HepG2 (cell line): ENCODE results near the gene SLC22A4. TPM values are rescaled to one million over a fixed set of nuclear protein-coding genes. Genes with fewer than 3 reads are reported as not detected.

Experiments
- ATF7-NPFF ChIP-seq: sonication (generic); formaldehyde crosslinking; IDR thresholded peaks from 2 replicates; pipeline ENCODE4 v1.8.1; 2023; ENCODE audit warnings: mild to moderate bottlenecking, low read depth, missing genetic modification reagents, moderate library complexity
- BRCA1 ChIP-seq: sonication (generic); formaldehyde crosslinking; IDR thresholded peaks from 2 replicates; pipeline ENCODE4 v1.4.0; 2020; ENCODE audit warnings: missing genetic modification reagents
- HDAC2 ChIP-seq: sonication (generic); formaldehyde crosslinking; IDR thresholded peaks from 2 replicates; pipeline ENCODE4 v1.4.0; 2020; ENCODE audit warnings: missing genetic modification reagents
- HMG20B ChIP-seq: conservative IDR thresholded peaks from 2 replicates; pipeline ENCODE4 v1.6.1; 2016; ENCODE audit warnings: missing genetic modification reagents, missing compliant biosample characterization
- KLF16 ChIP-seq, 2 experiments: sonication (generic) in 1 of 2; formaldehyde crosslinking in 1 of 2; IDR thresholded peaks; 2 replicates each; pipeline versions ENCODE4 v1.6.1 to v1.8.0; 2016 to 2023; ENCODE audit warnings: missing genetic modification reagents in 2 of 2, missing compliant biosample characterization in 1 of 2
- MED8 ChIP-seq: sonication (generic); formaldehyde crosslinking; IDR thresholded peaks from 2 replicates; pipeline ENCODE4 v1.8.1; 2023; ENCODE audit warnings: mild to moderate bottlenecking, missing genetic modification reagents; ENCODE audit not compliant: insufficient replicate concordance
- MIER3 ChIP-seq: IDR thresholded peaks from 2 replicates; pipeline ENCODE4 v1.6.1; 2016; ENCODE audit warnings: missing compliant biosample characterization, borderline replicate concordance
- NAIF1 ChIP-seq: sonication (generic); formaldehyde crosslinking; IDR thresholded peaks from 2 replicates; pipeline ENCODE4 v1.5.0; 2020; ENCODE audit warnings: mild to moderate bottlenecking, missing genetic modification reagents, borderline replicate concordance
- PAWR ChIP-seq: sonication (generic); formaldehyde crosslinking; IDR thresholded peaks from 2 replicates; pipeline ENCODE4 v1.4.0; 2020; ENCODE audit warnings: missing genetic modification reagents, mild to moderate bottlenecking, borderline replicate concordance
- PAX8 ChIP-seq: sonication (generic); formaldehyde crosslinking; IDR thresholded peaks from 2 replicates; pipeline ENCODE4 v1.8.0; 2022; ENCODE audit warnings: mild to moderate bottlenecking, missing genetic modification reagents, borderline replicate concordance
- ZBTB1 ChIP-seq: sonication (generic); formaldehyde crosslinking; IDR thresholded peaks from 2 replicates; pipeline ENCODE4 v1.4.0; 2020; ENCODE audit warnings: missing genetic modification reagents, borderline replicate concordance
- ZNF232 ChIP-seq: sonication (generic); formaldehyde crosslinking; IDR thresholded peaks from 2 replicates; pipeline ENCODE4 v1.4.0; 2020; ENCODE audit warnings: missing genetic modification reagents, borderline replicate concordance
- ZNF3 ChIP-seq: IDR thresholded peaks from 2 replicates; pipeline ENCODE4 v1.7.0; 2017; ENCODE audit warnings: inconsistent platforms
- ZNF749 ChIP-seq: sonication (generic); formaldehyde crosslinking; IDR thresholded peaks from 2 replicates; pipeline ENCODE4 v1.8.0; 2022; ENCODE audit warnings: mild to moderate bottlenecking, missing genetic modification reagents, moderate library complexity, borderline replicate concordance
- ZNF788 ChIP-seq: sonication (generic); formaldehyde crosslinking; IDR thresholded peaks from 2 replicates; pipeline ENCODE4 v1.5.0; 2020; ENCODE audit warnings: mild to moderate bottlenecking, missing genetic modification reagents, borderline replicate concordance
- ZNF792 ChIP-seq: IDR thresholded peaks from 2 replicates; pipeline ENCODE4 v1.6.1; 2016
- ZSCAN31 ChIP-seq: sonication (generic); formaldehyde crosslinking; IDR thresholded peaks from 2 replicates; pipeline ENCODE4 v1.5.0; 2020; ENCODE audit warnings: low read depth, mild to moderate bottlenecking, missing genetic modification reagents
- polyA plus RNA-seq, 8 experiments: library from polyadenylated mRNA; depleted of rRNA in 3 of 8; stranded (reverse) in 7 of 8; unstranded in 1 of 8; fragments of >200 nt; fragmentation: Illumina TruSeq in 4 of 8; extraction: Trizol in 4 of 8; gene quantifications; 2 replicates each; pipeline versions ENCODE4 v1.2.1 to v1.2.3, GENCODE V29; 2011 to 2016; ENCODE audit warnings: low read depth in 4 of 8, missing spikeins in 1 of 8, mixed read lengths in 1 of 8; ENCODE audit not compliant: insufficient read depth in 1 of 8
- total RNA-seq, 5 experiments: library from RNA; depleted of rRNA; stranded (reverse); fragments of >200 nt; fragmentation: Illumina TruSeq; extraction: Trizol; gene quantifications; 2 replicates each; pipeline ENCODE4 v1.2.3, GENCODE V29; 2016; ENCODE audit warnings: low read depth in 1 of 5

The SLC22A4 gene
- total and polyA plus RNA-seq, 2 of the 13 experiments (the other 11 are each of a cell fraction or from before 2014, with no cell fraction given) = 0.33 to 0.62 TPM

GRCh38 chr5:132293992-132294727 lies at the start of gene SLC22A4 (continued):
- TF ChIP-seq HDAC2 (CRISPR knock-in tag) (0 out of 2 replicates have a peak, but pooled peaks have one; percentile 13), ZSCAN31 (peak; percentile 62; the same call in 1 of the 2 replicates), ZNF3 (CRISPR knock-in tag) (no peak), PAX8 (no peak), ZBTB1 (CRISPR knock-in tag) (no peak), MIER3 (CRISPR knock-in tag) (peak; percentile 81; the same call in 1 of the 2 replicates), BRCA1 (CRISPR knock-in tag) (0 out of 2 replicates have a peak, but pooled peaks have one; percentile 34), ZNF788 (CRISPR knock-in tag) (peak; percentile 87), ZNF232 (CRISPR knock-in tag) (peak; percentile 74; the same call in 1 of the 2 replicates), HMG20B (no peak), ZNF749 (CRISPR knock-in tag) (peak; percentile 88), PAWR (no peak), ZNF792 (CRISPR knock-in tag) (no peak; the same call in 1 of the 2 replicates), NAIF1 (CRISPR knock-in tag) (peak; percentile 17; the same call in 1 of the 2 replicates), KLF16 (CRISPR knock-in tag; IDR thresholded peaks at IDR 0.05) (0 out of 4 replicates have a peak, but pooled peaks of 1 of the 2 experiments have one; percentile 41), ATF7-NPFF (CRISPR knock-in tag) (peak; percentile 81; the same call in 1 of the 2 replicates), MED8 (CRISPR knock-in tag) (no peak)
